KMS-11 (cell line): ENCODE results near the gene RIOK3.

Source experiments
- H2AFZ ChIP-seq: fragments of 200-600 bp; sonication (generic); 2 replicates; pipeline ENCODE4 v1.6.1; 2016; ENCODE audit warnings: antibody characterized with exemption, mixed run types, low read depth
- H3K27ac ChIP-seq: fragments of 200-600 bp; sonication (generic); 2 replicates; pipeline ENCODE4 v1.6.1; 2016; ENCODE audit warnings: mild to moderate bottlenecking, mixed run types
- H3K27me3 ChIP-seq: fragments of 200-600 bp; sonication (generic); 2 replicates; pipeline ENCODE4 v1.6.1; 2017; ENCODE audit warnings: mild to moderate bottlenecking, low read depth, mixed run types, moderate library complexity; ENCODE audit not compliant: insufficient read depth
- H3K36me3 ChIP-seq: fragments of 200-600 bp; sonication (generic); 2 replicates; pipeline ENCODE4 v1.6.1; 2017; ENCODE audit warnings: mild to moderate bottlenecking, mixed run types; ENCODE audit not compliant: insufficient read depth
- H3K4me1 ChIP-seq: fragments of 200-600 bp; sonication (generic); 2 replicates; pipeline ENCODE4 v1.6.1; 2016; ENCODE audit warnings: mild to moderate bottlenecking, low read depth, mixed run types; ENCODE audit not compliant: poor library complexity, severe bottlenecking
- H3K4me2 ChIP-seq: fragments of 200-600 bp; sonication (generic); 2 replicates; pipeline ENCODE4 v1.7.0; 2016; ENCODE audit warnings: mild to moderate bottlenecking, mixed run types
- H3K4me3 ChIP-seq: fragments of 200-600 bp; sonication (generic); IDR thresholded peaks from 2 replicates; pipeline ENCODE4 v1.6.1; 2017; ENCODE audit warnings: low read depth, low read length, mixed read lengths; ENCODE audit not compliant: insufficient read depth
- H3K79me2 ChIP-seq: fragments of 200-600 bp; sonication (generic); 2 replicates; pipeline ENCODE4 v1.6.1; 2016; ENCODE audit warnings: low read depth, mixed run types; ENCODE audit not compliant: insufficient read depth
- H3K9ac ChIP-seq: fragments of 200-600 bp; sonication (generic); 2 replicates; pipeline ENCODE4 v1.6.1; 2016; ENCODE audit warnings: mild to moderate bottlenecking, mixed run types
- H4K20me1 ChIP-seq: fragments of 200-600 bp; sonication (generic); 2 replicates; pipeline ENCODE4 v1.6.1; 2016; ENCODE audit warnings: mild to moderate bottlenecking, mixed run types; ENCODE audit not compliant: insufficient read depth
- CTCF ChIP-seq: fragments of 200-600 bp; sonication (generic); conservative IDR thresholded peaks from 2 replicates; pipeline ENCODE4 v1.6.1; 2017; ENCODE audit warnings: low read depth, mild to moderate bottlenecking, antibody characterized with exemption, low read length, moderate library complexity, mixed read lengths

RIOK3 gene

GRCh38 chr18:23494992-23495391, 41.9 kb downstream of the RIOK3 start:
- Histone ChIP-seq H3K4me3 (no peak overlapping the region), H3K27ac (no peak overlapping the region), H3K4me2 (no peak overlapping the region), H2AFZ (no peak overlapping the region), H3K36me3 (no peaks in the 10 kb centered on the region), H3K79me2 (no peaks in the 10 kb centered on the region), H4K20me1 (no peaks in the 10 kb centered on the region), H3K27me3 (no peaks in the 10 kb centered on the region), H3K4me1 (peaks cover 5% of the 10 kb centered on the region), H3K9ac (no peak overlapping the region)
- no peak for TF ChIP-seq CTCF

GRCh38 chr18:23495723-23496440, 42.8 kb downstream of the RIOK3 start:
- Histone ChIP-seq H3K4me1 (peaks cover 5% of the 10 kb centered on the region), H2AFZ (no peak overlapping the region), H3K9ac (no peak overlapping the region), H4K20me1 (no peaks in the 10 kb centered on the region), H3K36me3 (no peaks in the 10 kb centered on the region), H3K4me3 (no peak overlapping the region), H3K27ac (no peak overlapping the region), H3K27me3 (no peaks in the 10 kb centered on the region), H3K79me2 (no peaks in the 10 kb centered on the region), H3K4me2 (no peak overlapping the region)
- TF ChIP-seq CTCF = no peak

- Histone ChIP-seq H3K4me2 (no peak overlapping the region), H3K27ac (no peak overlapping the region), H3K4me3 (no peak overlapping the region), H3K36me3 (no peaks in the 10 kb centered on the region), H3K9ac (no peak overlapping the region), H3K4me1 (peaks cover 13% of the 10 kb centered on the region), H3K79me2 (no peaks in the 10 kb centered on the region), H4K20me1 (no peaks in the 10 kb centered on the region), H2AFZ (0 out of 2 replicates have a peak overlapping the region, but pooled peaks have one; percentile 16), H3K27me3 (no peaks in the 10 kb centered on the region)
- no peak for TF ChIP-seq CTCF
Observed at GRCh38 chr18:23498117-23498516, 45.0 kb downstream of the RIOK3 start.

- no peak overlapping the region for H3K4me3 ChIP-seq
- H2AFZ ChIP-seq = peak overlapping the region; percentile 16; the same call in 1 of the 2 replicates
- peak; percentile 94 for TF ChIP-seq CTCF
- H3K27me3 ChIP-seq = no peaks in the 10 kb centered on the region
- peaks cover 13% of the 10 kb centered on the region for H3K4me1 ChIP-seq
- H3K4me2 ChIP-seq = no peak overlapping the region
- no peak overlapping the region for H3K27ac ChIP-seq
- H4K20me1 ChIP-seq = no peaks in the 10 kb centered on the region
- H3K79me2 ChIP-seq = peaks cover 4% of the 10 kb centered on the region; the same call in 1 of the 2 replicates
- H3K36me3 ChIP-seq = no peaks in the 10 kb centered on the region
- no peak overlapping the region for H3K9ac ChIP-seq
Observed at GRCh38 chr18:23498877-23499276, 45.8 kb downstream of the RIOK3 start.
